Breast epithelium (tissue), 4 donors: Measurements from ENCODE around the gene PLEKHM1. TPM values are rescaled to one million over a fixed set of nuclear protein-coding genes. Genes with fewer than 3 reads are reported as not detected.

ENCODE experiments used
- DNase-seq, 2 donors: peaks; one replicate each; pipeline ENCODE4 v3.0.0-alpha.2; 2019; ENCODE audit warnings: low spot score in 2 of 2
- H3K27ac ChIP-seq, 2 donors: fragments of 200-600 bp; sonication (generic) in 1 of 2; one replicate each; pipeline ENCODE4 v1.5.1; 2016 to 2019; ENCODE audit warnings: mild to moderate bottlenecking in 1 of 2
- H3K27me3 ChIP-seq, 2 donors: fragments of 200-600 bp; sonication (generic) in 1 of 2; one replicate each; pipeline versions ENCODE4 v1.5.1 to v1.6.0; 2017 to 2019; ENCODE audit warnings: control low read depth in 1 of 2, mild to moderate bottlenecking in 1 of 2
- H3K36me3 ChIP-seq: fragments of 200-600 bp; one replicate; pipeline ENCODE4 v1.5.1; 2019
- H3K4me1 ChIP-seq, 2 donors: fragments of 200-600 bp; sonication (generic); one replicate each; pipeline ENCODE4 v1.5.1; 2016 to 2019; ENCODE audit warnings: control low read depth in 1 of 2
- H3K4me3 ChIP-seq, 3 donors: fragments of 200-600 bp; sonication (generic); 1 replicate in 2 of 3; 2 replicates in 1 of 3; pipeline ENCODE4 v1.5.1; 2016 to 2019; ENCODE audit warnings: mild to moderate bottlenecking in 3 of 3, moderate library complexity in 2 of 3
- H3K9me3 ChIP-seq, 2 donors: fragments of 200-600 bp; sonication (generic) in 1 of 2; one replicate each; pipeline ENCODE4 v1.5.1; 2016 to 2019; ENCODE audit warnings: control low read depth in 1 of 2
- CTCF ChIP-seq, 3 donors: fragments of 450-650 bp; IDR thresholded peaks; one replicate each; pipeline ENCODE4 v1.5.1; 2016 to 2017; ENCODE audit warnings: antibody characterized with exemption in 3 of 3, mild to moderate bottlenecking in 3 of 3, moderate library complexity in 3 of 3
- POLR2A ChIP-seq: fragments of 450-650 bp; IDR thresholded peaks from one replicate; pipeline ENCODE4 v1.6.1; 2016; ENCODE audit warnings: antibody characterized with exemption, mild to moderate bottlenecking, moderate library complexity
- POLR2AphosphoS5 ChIP-seq, 3 donors: sonication (generic); formaldehyde crosslinking; IDR thresholded peaks; one replicate each; pipeline ENCODE4 v1.6.1; 2017; ENCODE audit warnings: antibody characterized with exemption in 3 of 3
- intact Hi-C: fragments of 100-400 bp; cut with DNase I; formaldehyde crosslinking; loops from one replicate; pipeline ENCODE4 v1.15.1; 2023; ENCODE audit warnings: low total_unique reads
- total RNA-seq, 3 donors: library from RNA; depleted of rRNA; stranded (reverse); fragments of >200 nt; gene quantifications; one replicate each; pipeline ENCODE4 v1.1.0, GENCODE V29; 2016

The PLEKHM1 gene
- total RNA-seq, 3 donors from 2014 or later = 31.5 to 49.0 (median 36.9) TPM

DNA sequence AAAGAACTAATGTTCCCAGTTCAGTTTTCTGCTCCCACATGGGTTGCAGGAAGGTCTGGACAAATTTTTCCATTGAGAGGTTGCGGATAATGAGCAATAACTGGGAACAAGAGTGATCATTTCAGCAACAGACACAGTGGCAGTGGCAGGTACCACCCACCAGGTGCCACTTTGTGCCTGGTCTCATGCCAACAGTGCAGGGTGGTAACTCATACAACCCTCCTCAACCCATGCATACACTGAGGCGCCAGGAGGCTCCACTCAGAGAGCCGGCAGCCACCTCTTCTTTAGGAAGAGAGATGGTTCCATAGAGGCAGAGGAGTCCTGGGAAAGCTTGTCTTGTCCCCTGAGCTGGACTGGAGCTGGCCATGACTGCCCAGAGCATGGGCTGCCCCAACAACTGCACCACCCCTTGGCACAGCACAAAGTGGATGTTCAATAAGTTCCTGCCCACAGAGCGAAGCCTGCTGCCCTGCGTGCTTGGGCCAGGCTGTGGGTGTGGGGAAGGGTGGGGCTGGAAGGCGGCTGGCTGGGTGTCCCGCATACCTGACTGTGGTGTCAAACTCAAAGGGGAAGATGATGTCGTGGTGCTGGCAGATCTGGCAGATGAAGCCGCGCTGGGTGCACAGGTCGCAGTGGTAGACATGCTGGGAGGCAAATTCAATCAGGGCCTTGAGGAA, 51.5 kb downstream of the PLEKHM1 start:
- intact Hi-C loops = no loop called here
- no peaks in the 10 kb centered on the region for H3K4me1 ChIP-seq
- no peaks in the 10 kb centered on the region for H3K36me3 ChIP-seq
- no peak overlapping the region for H3K4me3 ChIP-seq
- peak overlapping the region; percentile 61 to 66 for H3K27ac ChIP-seq
- TF ChIP-seq POLR2AphosphoS5 (IDR thresholded peaks at IDR 0.05) = no peak
- TF ChIP-seq CTCF (IDR thresholded peaks at IDR 0.05) = no peak
- no peak for TF ChIP-seq POLR2A
- DNase-seq = no peak
- no peaks in the 10 kb centered on the region for H3K27me3 ChIP-seq
- H3K9me3 ChIP-seq = no peaks in the 10 kb centered on the region

GRCh38 chr17:45437465-45438283, 52.8 kb downstream of the PLEKHM1 start:
- Histone ChIP-seq H3K27ac (no peak overlapping the region), H3K27me3 (no peaks in the 10 kb centered on the region), H3K36me3 (no peaks in the 10 kb centered on the region), H3K4me1 (peaks cover 0 to 4% of the 10 kb centered on the region in 2 donors), H3K4me3 (no peak overlapping the region), H3K9me3 (no peaks in the 10 kb centered on the region)
- no peak for DNase-seq
- intact Hi-C loops = no loop called here
- no peak for TF ChIP-seq CTCF (IDR thresholded peaks at IDR 0.05)
- TF ChIP-seq POLR2AphosphoS5 (IDR thresholded peaks at IDR 0.05) = no peak
- no peak for TF ChIP-seq POLR2A

- H3K4me1 ChIP-seq = peaks cover 0 to 4% of the 10 kb centered on the region in 2 donors
- DNase-seq = no peak
- TF ChIP-seq POLR2AphosphoS5 (IDR thresholded peaks at IDR 0.05) (no peak), POLR2A (no peak), CTCF (IDR thresholded peaks at IDR 0.05) (no peak)
- H3K4me3 ChIP-seq = no peak overlapping the region
- no peaks in the 10 kb centered on the region for H3K27me3 ChIP-seq
- no peaks in the 10 kb centered on the region for H3K36me3 ChIP-seq
- no peaks in the 10 kb centered on the region for H3K9me3 ChIP-seq
- intact Hi-C loops = no loop called here
- H3K27ac ChIP-seq = no peak overlapping the region
These were observed 53.7 kb downstream of the PLEKHM1 start for GRCh38 chr17:45436625-45437464.

DNA sequence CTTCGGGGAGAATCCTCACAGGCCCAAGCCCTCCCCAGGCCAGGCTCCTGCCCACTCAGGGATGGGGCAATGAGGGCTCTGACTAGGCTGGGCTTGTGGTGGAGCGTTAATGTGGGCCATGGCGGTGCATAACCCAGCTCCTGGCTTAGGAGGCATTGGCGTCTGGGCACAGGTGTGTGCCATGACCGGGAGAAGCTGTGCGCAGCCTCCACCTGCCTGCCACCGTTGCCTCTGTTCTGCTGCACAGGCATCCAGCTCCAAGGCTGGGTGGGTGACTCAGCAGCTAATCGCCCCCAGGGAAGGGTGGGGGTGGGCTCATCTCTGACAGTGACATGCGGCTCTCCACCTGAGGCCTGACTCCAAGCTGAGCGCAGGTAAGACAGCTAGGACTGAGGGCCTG, 54.4 kb downstream of the PLEKHM1 start:
- intact Hi-C loops = no loop called here
- peaks cover 0 to 4% of the 10 kb centered on the region in 2 donors for H3K4me1 ChIP-seq
- no peak overlapping the region for H3K4me3 ChIP-seq
- H3K36me3 ChIP-seq = no peaks in the 10 kb centered on the region
- H3K9me3 ChIP-seq = no peaks in the 10 kb centered on the region
- TF ChIP-seq POLR2A (no peak), POLR2AphosphoS5 (IDR thresholded peaks at IDR 0.05) (no peak), CTCF (IDR thresholded peaks at IDR 0.05) (no peak)
- DNase-seq = no peak
- no peak overlapping the region for H3K27ac ChIP-seq
- H3K27me3 ChIP-seq = no peaks in the 10 kb centered on the region
